Stimulated activated CD8-positive, alpha-beta memory T cell treated with anti-CD3 and anti-CD28 coated beads, Interleukin-7, amount 100 ng/mL, for 1 hour (primary cell): ENCODE results near the gene TMPRSS4.
"Not testable (repeated sequence)": the region's sequence is repeated elsewhere in the genome, so short reads cannot be mapped to it uniquely, and the experiment has no call there.

Experiments used
- DNase-seq, 2 donors: peaks; one replicate each; pipeline ENCODE4 v3.0.0-alpha.2; 2020; ENCODE audit warnings: low read depth in 2 of 2

TMPRSS4 gene

GRCh38 chr11:118056806-118057205 lies 20.1 kb upstream of the TMPRSS4 start:
- no peak for DNase-seq

DNA sequence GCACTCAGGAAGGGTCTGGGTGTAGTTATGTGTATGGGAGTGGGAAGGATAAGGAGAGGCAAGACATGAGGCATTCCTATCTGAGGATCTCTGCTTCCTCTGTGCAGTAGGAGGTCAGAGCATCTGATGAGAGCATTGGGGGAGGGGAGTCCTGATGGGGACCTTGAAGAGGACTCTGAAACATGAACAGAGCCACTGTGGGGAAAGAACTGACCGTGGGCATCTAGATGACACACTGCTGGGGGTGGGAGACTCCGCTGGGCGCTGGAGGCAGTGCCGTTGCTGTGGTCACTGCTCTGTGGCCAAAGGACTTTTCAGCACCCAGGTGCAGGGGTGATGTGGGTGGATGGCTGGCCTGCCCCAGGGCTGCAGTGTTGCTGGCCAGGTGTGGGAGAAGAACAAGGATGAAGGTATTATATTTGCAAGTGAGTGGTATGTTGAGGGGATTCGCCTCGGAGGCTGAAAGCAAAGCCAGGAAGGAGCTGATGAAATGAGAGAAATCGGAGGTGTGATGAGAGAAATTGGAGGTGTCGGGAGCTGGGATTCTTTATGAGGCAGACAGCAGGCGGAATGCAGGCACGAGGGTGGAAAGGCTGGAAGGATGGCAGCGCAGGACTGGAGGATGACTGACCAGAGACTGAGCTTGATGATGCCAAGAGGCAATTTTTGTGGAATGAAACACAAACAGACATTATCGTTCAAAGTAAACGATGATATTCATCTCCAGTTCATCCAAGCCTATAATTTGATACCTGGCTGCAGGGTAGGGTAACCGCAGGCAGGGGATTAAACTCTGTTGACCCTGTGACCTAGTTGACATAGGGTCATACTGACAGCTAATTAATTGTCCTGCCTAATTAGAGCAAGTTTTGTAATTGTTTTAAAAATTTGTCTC lies 19.4 kb upstream of the TMPRSS4 start:
- DNase-seq, result no peak

DNA sequence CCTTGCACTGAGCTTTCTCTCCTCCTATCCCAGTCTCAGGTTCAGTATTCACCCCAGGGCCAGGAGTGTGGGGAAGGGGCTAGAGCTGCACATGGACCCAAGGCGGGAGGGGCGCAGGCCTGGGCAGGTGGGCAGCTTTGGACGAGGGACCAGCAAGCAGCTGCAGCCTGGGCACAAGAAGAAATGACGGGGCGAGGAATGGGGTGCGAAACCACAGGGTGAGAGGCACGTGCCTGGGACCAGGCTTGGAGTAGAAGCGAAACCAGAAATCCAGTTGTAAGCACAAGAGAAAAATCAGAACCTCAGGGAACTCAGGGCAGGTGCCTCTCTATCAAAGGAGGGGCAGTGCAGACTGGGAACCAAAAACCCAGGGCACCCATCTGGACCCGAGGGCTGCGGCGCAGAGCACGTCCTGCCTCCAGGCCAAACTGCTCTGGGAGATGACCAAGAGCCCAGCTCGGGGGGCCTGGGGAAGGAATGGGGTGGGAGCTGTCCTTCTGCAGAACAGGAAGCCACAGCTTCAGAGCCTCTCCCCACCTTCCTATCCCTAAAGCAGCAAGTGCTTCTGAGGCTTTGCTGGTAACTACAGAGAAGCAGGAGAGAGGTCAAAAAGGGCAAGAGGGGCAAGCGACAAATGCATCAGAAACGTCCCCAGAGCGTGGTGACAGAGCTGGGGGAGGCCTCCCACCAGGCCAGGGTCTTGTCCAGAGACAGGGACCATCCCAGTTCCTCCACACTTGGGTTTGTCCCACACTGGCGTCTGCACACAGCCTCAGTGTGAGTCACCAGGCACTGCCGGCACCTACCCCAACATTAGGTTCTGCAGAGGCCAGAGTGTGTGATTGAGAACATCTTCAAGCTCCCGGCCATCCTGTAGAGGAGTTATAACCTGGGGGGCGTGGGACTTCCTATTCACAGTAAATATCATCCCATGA lies 18.3 kb upstream of the TMPRSS4 start:
- DNase-seq, result no peak

DNA sequence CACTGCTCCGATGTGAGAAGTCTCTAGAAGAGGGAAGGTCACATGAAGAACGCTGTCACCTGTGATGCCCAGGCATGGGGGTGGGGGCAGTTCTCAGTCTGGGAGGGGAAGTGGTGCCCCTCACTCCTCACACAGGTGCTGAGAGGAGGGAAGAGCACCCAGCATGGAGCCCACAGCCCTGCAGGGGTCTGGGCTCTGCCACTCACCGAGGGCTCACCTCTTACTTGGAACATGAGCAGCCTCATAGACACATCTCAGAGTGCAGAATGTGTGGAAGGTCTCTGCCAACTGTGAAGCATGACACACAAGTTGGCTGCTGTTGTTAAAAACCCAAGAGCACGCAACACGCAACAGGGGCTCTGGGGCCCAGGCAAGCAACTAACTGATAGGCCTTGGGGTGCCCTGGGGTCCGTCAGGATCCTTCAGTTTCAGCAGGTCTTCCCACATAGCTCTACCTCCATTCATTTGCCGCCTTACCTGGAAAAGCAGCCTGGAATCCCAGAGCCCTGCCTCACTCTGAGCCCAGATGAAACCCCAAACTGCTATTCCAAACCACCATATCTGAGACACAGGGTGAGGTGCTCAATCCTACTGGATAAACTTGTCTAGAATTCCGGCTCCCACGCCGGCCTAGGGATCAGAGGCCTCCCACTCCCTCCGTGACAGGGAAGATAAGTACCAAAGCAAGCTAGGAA lies 17.5 kb upstream of the TMPRSS4 start:
- DNase-seq, result no peak

- DNase-seq, result no peak
Measured at GRCh38 chr11:118060081-118060661, 16.7 kb upstream of the TMPRSS4 start.

DNA sequence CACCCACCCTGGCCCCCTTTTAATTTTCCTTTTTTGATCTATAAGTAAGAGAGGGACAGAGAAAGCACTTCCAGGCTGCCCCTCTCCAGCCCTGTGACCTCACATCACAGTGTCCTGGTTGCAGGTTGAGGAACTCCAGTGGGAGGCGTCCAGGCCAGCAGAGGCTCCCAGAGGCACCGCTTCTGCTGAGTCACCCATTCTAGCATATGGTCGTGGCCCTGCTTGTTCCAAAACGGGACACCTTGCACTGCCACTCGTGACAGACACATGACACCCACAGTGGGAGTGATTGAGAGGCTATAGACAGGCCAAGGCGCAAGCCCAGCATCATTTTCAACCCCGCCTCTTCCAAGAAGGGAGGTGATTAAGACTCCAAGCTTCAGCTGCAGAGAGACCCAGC lies 16.0 kb upstream of the TMPRSS4 start:
- no peak for DNase-seq

GRCh38 chr11:118061586-118062125 lies 15.2 kb upstream of the TMPRSS4 start:
- no peak for DNase-seq

GRCh38 chr11:118062181-118062580 lies 14.7 kb upstream of the TMPRSS4 start:
- DNase-seq, result not testable (repeated sequence)

- not testable (repeated sequence) for DNase-seq
Measured at GRCh38 chr11:118062631-118063030, 14.2 kb upstream of the TMPRSS4 start.

DNA sequence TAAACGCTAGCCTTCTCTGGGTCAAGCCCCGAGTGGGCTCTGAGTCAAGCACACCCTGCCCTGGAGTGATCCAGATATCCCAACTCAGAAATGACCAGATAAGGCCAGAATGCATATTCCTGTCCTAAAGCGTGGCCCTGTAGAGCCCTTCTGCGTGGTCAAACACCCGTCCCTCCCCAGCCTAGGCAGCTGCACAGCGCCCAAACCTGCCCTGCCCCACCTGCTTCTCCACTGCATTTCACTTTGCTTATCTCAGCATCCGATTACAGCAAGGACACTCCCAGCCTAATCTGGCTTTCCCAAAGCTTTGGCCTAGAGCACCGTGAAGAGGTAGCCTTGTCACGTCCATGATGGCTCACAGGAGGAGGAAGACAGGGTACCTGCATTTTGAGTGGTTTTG lies 11.9 kb upstream of the TMPRSS4 start:
- DNase-seq, result no peak

DNA sequence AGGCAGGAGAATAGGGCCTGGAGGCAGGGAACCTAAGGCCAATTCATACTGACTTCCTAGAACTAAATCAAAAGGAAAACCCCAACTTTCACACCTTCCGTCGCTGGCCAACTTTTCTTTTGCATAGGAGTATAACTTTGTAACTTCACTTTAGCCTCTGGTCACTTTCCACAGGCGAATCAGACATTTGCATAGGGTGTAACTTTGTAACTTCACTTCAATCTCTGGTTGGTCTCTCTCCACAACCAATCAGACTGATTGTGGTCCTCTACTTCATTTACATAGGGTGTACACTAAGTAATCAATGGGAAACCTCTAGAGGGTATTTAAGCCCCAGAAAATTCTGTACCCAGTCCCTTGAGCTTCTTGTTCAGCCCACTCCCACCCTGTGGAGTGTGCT lies 11.5 kb upstream of the TMPRSS4 start:
- no peak for DNase-seq

- no peak for DNase-seq
Measured at GRCh38 chr11:118067006-118067405, 9.9 kb upstream of the TMPRSS4 start.

DNA sequence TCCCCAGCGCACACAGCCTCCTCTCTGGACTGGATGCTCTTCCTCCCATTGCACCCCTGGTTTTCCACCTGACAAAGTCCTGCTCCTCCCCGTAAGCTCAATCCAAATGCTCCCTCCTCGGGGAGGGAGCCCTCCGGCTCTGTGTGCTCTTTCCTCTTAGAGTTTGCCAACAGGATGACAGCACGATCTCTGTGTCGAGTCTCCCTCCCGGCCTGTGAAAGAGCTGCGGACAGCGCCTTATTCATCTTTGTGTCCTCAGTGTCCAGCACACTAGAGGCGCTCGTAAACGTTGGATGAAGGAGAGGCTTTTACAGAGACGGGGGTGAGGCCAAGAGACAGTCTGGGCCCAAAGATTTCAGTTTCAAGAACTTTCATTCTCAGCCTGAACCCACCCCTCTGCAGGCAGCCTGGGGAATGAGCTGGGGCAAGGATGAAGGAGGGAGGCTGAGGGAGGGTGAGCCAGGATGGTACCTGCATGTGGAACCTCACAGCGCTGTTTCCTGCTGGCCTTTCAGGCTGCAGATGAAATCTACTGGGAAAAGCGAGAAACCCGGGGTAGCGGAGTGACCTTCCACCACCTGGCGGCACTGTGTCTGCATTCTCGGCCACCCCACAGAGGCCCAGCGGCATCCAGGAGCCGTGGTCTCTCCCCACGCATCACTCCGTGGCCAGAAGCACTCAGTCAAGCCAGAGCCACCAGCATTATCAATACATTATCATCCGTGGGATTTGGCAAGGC lies 8.5 kb upstream of the TMPRSS4 start:
- no peak for DNase-seq

- no peak for DNase-seq
Measured at GRCh38 chr11:118068945-118069612, 7.8 kb upstream of the TMPRSS4 start.

DNA sequence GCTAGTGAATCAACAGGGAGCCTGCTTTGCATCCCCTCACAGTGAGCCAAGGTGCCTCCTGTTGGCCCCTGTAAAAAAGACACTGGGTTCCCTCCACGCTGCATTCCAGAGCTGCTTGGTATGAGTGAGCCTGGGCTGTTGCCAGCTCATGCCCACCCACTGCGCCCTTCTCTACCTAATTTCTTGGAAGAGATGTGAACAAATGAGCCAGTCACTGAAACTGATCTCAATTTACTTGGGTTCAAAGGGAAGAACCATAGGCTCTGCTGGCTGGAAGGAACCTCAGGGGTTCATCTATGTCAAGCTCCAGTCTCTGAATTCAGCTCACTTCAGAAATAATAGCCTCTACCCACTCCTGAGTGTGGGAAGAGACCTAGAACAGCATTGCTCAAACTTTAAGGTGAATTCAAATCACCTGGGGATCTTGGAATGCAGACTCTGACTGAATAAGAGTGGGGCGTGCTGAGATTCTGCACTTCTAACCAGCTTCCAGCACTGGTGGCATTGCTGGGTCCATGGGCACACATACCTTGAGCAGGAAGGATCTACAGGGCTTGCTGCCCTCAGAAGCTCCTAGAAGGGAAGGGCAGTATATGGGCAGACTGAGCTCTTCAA lies 5.4 kb upstream of the TMPRSS4 start:
- DNase-seq, result no peak

DNA sequence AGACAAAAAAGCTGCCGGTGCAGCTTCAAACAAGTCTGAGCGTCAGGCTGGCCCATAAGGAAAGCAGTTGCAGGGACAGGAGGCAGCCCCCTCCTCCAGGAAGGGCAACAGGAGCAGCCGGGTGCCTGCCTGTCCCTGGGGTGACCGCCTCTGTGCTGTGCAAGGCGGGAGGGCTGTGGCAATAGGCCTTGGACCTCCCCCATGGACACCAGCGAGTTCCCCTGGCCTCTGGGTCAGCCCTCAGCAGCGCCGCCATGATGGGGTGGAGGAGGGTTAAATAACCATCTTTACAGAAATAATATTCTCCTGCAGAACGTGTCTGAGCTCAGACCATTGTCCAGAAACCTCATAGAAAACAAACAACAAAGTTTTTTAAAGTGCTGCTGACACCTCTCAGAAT lies 3.3 kb upstream of the TMPRSS4 start:
- no peak for DNase-seq

GRCh38 chr11:118074091-118074685 lies 2.7 kb upstream of the TMPRSS4 start:
- no peak for DNase-seq

GRCh38 chr11:118074785-118075184 lies 2.1 kb upstream of the TMPRSS4 start:
- DNase-seq, result no peak

DNA sequence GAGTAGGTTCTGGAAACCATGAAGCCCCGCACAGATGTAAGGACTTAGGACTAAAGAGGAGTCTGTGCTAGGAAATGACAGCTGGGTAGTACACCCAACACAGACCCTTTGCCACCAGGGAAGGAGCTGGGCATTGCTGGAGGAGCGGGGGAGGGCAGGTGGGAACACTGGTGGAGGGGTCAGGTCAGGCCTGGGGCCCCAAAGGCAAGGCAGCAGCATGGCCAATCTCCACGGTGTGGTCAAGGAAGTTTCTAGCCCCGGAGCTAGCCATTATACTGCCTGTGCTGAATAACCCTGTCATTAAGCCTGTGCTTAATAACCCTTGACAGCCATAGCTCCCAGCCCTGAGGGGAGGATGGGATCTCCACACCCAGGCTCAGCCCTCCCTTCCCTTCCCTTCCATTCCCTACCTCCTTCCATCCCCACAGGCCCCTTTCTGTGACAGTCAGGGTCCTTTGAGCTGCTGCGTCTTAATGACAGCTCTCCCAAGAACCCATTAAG lies 2.1 kb downstream of the TMPRSS4 start:
- no peak for DNase-seq
